Retinal pigment epithelial cell (primary cell): ENCODE measurements around the gene IQGAP2.
A peak's percentile ranks its signal among the peaks of the same experiment; 100 is the strongest.

Experiments
- DNase-seq: peaks from one replicate; pipeline ENCODE4 v3.0.0-alpha.2; 2010; ENCODE audit warnings: low read depth
- H3K4me3 ChIP-seq: 2 replicates; pipeline ENCODE4 v1.5.1; 2011; ENCODE audit warnings: mild to moderate bottlenecking, low read length, control low read depth, moderate library complexity
- TF ChIP-seq, protein P1 (sequence below): conservative IDR thresholded peaks from 2 replicates; pipeline ENCODE4 v1.5.1; 2011; ENCODE audit warnings: low read depth, low read length, control low read depth, inconsistent platforms

IQGAP2 gene

DNA sequence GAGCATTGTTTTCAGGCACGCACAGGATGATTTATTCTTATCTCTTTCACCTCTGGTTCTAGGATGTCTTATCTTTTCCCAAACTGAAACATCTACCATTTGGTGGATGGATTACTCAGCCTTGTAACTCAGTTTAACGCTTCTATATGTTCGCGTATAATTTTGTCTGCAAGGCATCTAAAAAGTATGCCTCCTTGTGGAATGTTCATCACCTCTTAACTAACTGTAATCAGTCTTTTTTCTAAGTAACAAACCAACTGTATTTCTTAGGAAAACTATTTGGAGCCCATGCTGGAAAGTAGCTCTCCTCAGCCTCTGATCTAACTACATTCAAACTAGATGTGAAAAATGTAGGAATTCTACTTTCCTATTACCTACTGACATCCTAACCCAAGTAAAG is 231.6 kb downstream of the IQGAP2 start:
- DNase-seq: no peak
- TF ChIP-seq, protein P1, sequence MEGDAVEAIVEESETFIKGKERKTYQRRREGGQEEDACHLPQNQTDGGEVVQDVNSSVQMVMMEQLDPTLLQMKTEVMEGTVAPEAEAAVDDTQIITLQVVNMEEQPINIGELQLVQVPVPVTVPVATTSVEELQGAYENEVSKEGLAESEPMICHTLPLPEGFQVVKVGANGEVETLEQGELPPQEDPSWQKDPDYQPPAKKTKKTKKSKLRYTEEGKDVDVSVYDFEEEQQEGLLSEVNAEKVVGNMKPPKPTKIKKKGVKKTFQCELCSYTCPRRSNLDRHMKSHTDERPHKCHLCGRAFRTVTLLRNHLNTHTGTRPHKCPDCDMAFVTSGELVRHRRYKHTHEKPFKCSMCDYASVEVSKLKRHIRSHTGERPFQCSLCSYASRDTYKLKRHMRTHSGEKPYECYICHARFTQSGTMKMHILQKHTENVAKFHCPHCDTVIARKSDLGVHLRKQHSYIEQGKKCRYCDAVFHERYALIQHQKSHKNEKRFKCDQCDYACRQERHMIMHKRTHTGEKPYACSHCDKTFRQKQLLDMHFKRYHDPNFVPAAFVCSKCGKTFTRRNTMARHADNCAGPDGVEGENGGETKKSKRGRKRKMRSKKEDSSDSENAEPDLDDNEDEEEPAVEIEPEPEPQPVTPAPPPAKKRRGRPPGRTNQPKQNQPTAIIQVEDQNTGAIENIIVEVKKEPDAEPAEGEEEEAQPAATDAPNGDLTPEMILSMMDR: no peak
- H3K4me3 ChIP-seq: no peak overlapping the region

- TF ChIP-seq, protein P1: no peak
- no peak for DNase-seq
- no peak overlapping the region for H3K4me3 ChIP-seq
Measured at GRCh38 chr5:76637490-76637889, 234.4 kb downstream of the IQGAP2 start.

DNA sequence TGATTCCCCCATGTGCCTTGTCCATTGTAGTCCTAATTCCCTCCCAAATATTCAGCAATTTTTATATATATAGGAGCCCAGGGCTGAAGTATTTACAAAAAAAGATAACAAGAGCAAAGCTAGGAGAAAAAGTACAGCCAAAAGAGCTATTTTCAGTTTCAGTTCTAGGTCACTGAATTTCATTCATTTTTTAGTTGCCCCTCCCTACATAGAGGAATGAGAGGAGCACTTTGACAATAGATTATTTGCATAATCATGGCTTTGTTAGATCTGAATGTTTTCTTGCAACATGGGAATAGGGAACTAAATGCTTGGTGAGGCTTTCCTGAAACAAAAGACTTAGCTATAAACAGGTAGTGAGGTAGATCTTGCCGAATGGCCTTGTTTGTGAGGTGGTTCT is 235.4 kb downstream of the IQGAP2 start:
- TF ChIP-seq, protein P1: no peak
- no peak for DNase-seq
- H3K4me3 ChIP-seq: no peak overlapping the region

DNA sequence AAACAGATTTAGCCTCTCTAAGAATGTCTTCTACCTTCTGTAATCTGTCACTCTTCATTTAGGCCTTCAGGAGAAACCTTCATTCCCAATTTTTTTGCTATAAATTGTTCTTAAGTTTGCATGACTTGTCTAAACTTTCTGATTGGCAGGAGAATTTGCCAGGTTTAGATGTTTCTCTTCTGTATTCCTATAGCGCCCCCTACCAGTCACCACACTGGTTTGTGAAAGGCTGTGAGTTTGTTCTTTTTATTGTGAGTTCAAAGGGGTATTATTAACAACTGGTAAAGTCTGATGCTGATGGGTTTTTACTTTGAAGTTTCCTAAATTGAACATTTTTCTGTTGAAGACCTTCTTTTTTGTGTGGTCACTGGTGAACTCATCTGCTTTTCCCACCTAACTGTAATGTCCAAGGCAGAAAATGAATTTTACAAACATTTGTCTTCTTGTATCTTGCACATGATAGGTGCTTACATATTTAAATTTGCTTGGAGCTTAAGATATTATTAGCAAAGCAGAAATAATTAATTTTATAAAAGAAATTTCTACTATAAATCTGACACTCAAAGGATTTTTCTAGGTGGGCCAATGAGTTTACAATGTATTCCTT is 238.5 kb downstream of the IQGAP2 start:
- H3K4me3 ChIP-seq: no peak overlapping the region
- DNase-seq: peak; percentile 54
- TF ChIP-seq, protein P1: peak; percentile 79

DNA sequence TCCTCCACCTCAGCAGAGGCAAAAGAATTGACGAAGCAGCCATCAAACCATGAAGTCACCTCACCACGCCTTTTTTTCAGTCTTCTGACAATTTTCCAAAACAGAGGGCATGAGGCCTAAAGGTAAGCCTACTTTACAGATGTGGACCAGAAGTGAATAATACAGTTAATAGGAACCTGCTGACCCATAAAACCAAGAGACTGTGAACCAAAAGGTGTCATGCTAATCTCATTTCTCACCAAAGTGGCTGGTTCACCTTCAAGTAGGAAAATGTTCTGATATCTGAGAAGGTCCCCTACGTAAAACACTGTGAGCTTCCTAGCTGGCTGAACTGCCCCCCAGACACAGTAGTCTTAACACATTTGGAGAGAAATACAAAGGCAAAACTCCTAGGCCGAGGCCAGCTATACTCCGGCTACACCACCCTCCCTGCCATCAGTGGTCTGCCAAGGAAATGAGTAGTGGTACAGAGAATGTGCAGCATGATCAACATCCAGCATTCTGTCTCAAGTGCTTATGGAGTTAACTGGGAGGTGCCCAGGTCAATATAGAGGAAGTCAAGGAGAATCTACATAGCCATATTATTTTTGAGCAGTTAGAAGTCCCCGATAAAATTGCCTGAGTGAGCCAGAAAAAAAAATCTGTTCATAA is 239.4 kb downstream of the IQGAP2 start:
- TF ChIP-seq, protein P1: no peak
- no peak overlapping the region for H3K4me3 ChIP-seq
- DNase-seq: peak; percentile 17

- TF ChIP-seq, protein P1: no peak
- no peak for DNase-seq
- no peak overlapping the region for H3K4me3 ChIP-seq
Measured at GRCh38 chr5:76643371-76643770, 240.3 kb downstream of the IQGAP2 start.

DNA sequence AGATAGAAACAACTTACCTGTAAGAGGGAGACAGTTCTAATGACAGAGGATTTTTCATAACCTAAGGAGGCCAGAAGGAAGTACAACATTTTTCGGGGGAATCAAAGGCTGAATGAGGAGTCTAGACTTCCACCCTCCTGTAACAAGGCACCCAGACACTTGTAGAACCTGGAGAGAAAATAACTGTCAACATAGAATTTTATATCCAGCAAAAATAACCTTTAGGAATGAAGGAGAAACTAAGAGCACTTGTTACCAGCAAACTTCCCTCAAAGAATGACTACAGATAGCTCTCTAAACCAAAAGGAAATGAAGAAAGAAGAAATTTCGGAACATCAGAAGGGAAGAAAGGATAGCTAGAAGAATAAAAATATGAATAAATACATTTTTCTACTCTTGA is 246.1 kb downstream of the IQGAP2 start:
- TF ChIP-seq, protein P1: no peak
- H3K4me3 ChIP-seq: no peak overlapping the region
- no peak for DNase-seq
